ENCODE measurements around the gene VWA8. TPM values are rescaled to one million over a fixed set of nuclear protein-coding genes. Genes with fewer than 3 reads are reported as not detected.
"Not testable (repeated sequence)": the region's sequence is repeated elsewhere in the genome, so short reads cannot be mapped to it uniquely, and the experiment has no call there.

Gene VWA8
- total RNA-seq, 4 donors from 2014 or later, result 27.1 to 39.7 (median 30.4) TPM

GRCh38 chr13:41639955-41640780 lies 320.7 kb downstream of the VWA8 start:
- DNase-seq, result no peak
- Histone ChIP-seq H3K4me3 (replicated peaks in 1 of 3) (no peak overlapping the region), H3K27ac (no peak overlapping the region), H3K27me3 (no peaks in the 10 kb centered on the region), H3K9me3 (no peaks in the 10 kb centered on the region), H3K36me3 (no peaks in the 10 kb centered on the region), H3K4me1 (peaks cover 0 to 6% of the 10 kb centered on the region in 2 donors)
- TF ChIP-seq POLR2A (IDR thresholded peaks at IDR 0.05) (no peak), CTCF (IDR thresholded peaks at IDR 0.05) (no peak)
- 59 to 64% methylated on average over 4 of the region's 4 CpGs for WGBS, 2 donors
- intact Hi-C loops (cut with DNase I), result no loop called here

GRCh38 chr13:41639237-41639904 lies 321.5 kb downstream of the VWA8 start:
- Histone ChIP-seq H3K9me3 (no peaks in the 10 kb centered on the region), H3K36me3 (no peaks in the 10 kb centered on the region), H3K27me3 (no peaks in the 10 kb centered on the region), H3K27ac (no peak overlapping the region), H3K4me1 (peaks cover 0 to 6% of the 10 kb centered on the region in 2 donors), H3K4me3 (replicated peaks in 1 of 3) (no peak overlapping the region)
- intact Hi-C loops (cut with DNase I), result no loop called here
- 88 to 90% methylated on average over 7 of the region's 7 CpGs for WGBS, 2 donors
- TF ChIP-seq CTCF (IDR thresholded peaks at IDR 0.05) (no peak), POLR2A (IDR thresholded peaks at IDR 0.05) (no peak)
- DNase-seq, result no peak

GRCh38 chr13:41637586-41637985 lies 323.3 kb downstream of the VWA8 start:
- Histone ChIP-seq H3K36me3 (no peaks in the 10 kb centered on the region), H3K27ac (no peak overlapping the region), H3K4me1 (peaks cover 0 to 6% of the 10 kb centered on the region in 2 donors), H3K4me3 (replicated peaks in 1 of 3) (no peak overlapping the region), H3K9me3 (no peaks in the 10 kb centered on the region), H3K27me3 (no peaks in the 10 kb centered on the region)
- TF ChIP-seq CTCF (IDR thresholded peaks at IDR 0.05) (no peak), POLR2A (IDR thresholded peaks at IDR 0.05) (no peak)
- no peak for DNase-seq
- 98 to 100% methylated on average over 1 of the region's 1 CpG for WGBS, 2 donors
- intact Hi-C loops (cut with DNase I), result no loop called here

- H3K4me3 ChIP-seq (replicated peaks in 1 of 3); H3K36me3 ChIP-seq; intact Hi-C loops (cut with DNase I); DNase-seq; H3K27me3 ChIP-seq; H3K27ac ChIP-seq; H3K9me3 ChIP-seq; H3K4me1 ChIP-seq: not testable (repeated sequence)
- WGBS, 2 donors, result 100% methylated on average over 1 of the region's 5 CpGs
Measured at GRCh38 chr13:41637032-41637431, 323.9 kb downstream of the VWA8 start.

- H3K4me3 ChIP-seq (replicated peaks in 1 of 3); H3K4me1 ChIP-seq; H3K9me3 ChIP-seq; H3K36me3 ChIP-seq; DNase-seq; H3K27ac ChIP-seq; H3K27me3 ChIP-seq; intact Hi-C loops (cut with DNase I): not testable (repeated sequence)
Measured at GRCh38 chr13:41636590-41636989, 324.3 kb downstream of the VWA8 start.

GRCh38 chr13:41634407-41634806 lies 326.5 kb downstream of the VWA8 start:
- H3K4me3 ChIP-seq (replicated peaks in 1 of 3), result no peak overlapping the region
- no peaks in the 10 kb centered on the region for H3K4me1 ChIP-seq
- H3K9me3 ChIP-seq, result no peaks in the 10 kb centered on the region
- no peak overlapping the region for H3K27ac ChIP-seq
- no peak for TF ChIP-seq POLR2A (IDR thresholded peaks at IDR 0.05)
- no peak for TF ChIP-seq CTCF (IDR thresholded peaks at IDR 0.05)
- H3K36me3 ChIP-seq, result no peaks in the 10 kb centered on the region
- 84% methylated on average over 3 of the region's 3 CpGs for WGBS, 2 donors
- intact Hi-C loops (cut with DNase I), result no loop called here
- no peak for DNase-seq
- H3K27me3 ChIP-seq, result no peaks in the 10 kb centered on the region

All from thyroid gland (tissue), 4 donors.